A172 (cell line): ENCODE measurements around the gene ZDHHC8. TPM values are rescaled to one million over a fixed set of nuclear protein-coding genes. Genes with fewer than 3 reads are reported as not detected.
"Not testable (repeated sequence)": the region's sequence is repeated elsewhere in the genome, so short reads cannot be mapped to it uniquely, and the experiment has no call there.

Source experiments
- DNase-seq: peaks from one replicate; pipeline ENCODE4 v3.0.0-alpha.2; 2015; ENCODE audit warnings: low spot score
- total RNA-seq: library from RNA; depleted of rRNA; stranded (reverse); fragments of >200 nt; shearing (Covaris generic); gene quantifications from 2 replicates; pipeline ENCODE4 v1.2.3, GENCODE V29; 2014

ZDHHC8 gene
- total RNA-seq, 1 experiment from 2014 or later: 8.6 TPM

GRCh38 chr22:20159076-20159475, 27.5 kb downstream of the ZDHHC8 start:
- DNase-seq: no peak

DNA sequence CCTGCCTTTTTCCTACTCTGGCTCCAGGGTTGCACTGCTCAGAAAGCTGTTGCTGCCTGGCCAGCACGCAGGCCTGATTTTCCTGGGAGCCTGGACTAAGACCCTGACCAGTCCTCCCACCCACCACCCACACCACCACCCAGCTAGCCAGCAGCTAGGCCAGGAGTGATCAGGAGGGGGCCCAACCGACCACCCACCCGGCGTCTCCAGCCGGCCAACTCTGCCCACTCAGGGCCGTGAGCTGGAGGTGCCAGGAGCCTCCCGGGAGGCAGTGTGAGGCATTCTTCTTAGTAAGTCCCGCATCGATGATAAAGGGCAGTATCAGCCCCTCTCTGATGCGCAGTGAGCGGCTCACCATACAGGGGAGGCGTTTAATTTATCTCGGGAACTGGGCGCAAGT, 27.9 kb downstream of the ZDHHC8 start:
- not testable (repeated sequence) for DNase-seq

DNA sequence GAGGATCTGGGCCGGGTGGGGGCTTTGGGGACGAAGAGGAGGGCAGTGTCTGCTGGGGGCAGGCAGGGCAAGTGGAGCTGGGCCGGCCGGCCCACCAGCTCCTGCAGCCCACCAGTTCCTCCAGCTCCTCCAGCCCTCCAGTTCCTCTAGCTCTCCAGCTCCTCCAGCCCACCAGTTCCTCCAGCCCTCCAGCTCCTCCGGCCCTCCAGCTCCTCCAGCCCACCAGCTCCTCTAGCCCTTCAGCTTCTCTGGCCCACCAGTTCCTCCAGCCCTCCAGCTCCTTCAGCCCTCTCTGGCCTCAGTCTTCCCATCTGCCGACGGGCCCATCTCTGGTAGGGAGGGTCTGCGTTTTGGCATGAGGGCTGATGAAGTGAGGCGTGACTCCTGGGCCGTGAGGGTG, 28.4 kb downstream of the ZDHHC8 start:
- no peak for DNase-seq

DNA sequence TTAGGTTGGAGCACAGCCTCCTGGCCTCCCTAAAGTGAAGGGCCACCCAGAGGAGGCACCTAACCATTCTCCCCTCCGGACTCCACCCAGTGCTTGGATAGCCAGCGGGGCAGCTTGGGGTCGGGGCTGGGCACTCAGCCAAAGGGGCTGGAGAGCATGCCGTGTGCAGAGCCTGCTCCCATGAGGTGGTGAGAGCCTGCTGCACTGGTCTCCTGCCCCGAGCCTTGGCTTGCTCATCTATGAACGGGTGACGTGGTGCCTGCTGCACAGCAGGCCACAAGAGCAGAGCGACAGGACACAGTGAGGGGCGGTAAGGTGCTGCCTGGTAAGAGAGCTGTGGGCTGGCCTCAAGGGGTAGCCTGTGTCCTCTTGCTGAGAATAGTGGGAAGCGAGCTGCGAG, 33.3 kb downstream of the ZDHHC8 start:
- no peak for DNase-seq

DNA sequence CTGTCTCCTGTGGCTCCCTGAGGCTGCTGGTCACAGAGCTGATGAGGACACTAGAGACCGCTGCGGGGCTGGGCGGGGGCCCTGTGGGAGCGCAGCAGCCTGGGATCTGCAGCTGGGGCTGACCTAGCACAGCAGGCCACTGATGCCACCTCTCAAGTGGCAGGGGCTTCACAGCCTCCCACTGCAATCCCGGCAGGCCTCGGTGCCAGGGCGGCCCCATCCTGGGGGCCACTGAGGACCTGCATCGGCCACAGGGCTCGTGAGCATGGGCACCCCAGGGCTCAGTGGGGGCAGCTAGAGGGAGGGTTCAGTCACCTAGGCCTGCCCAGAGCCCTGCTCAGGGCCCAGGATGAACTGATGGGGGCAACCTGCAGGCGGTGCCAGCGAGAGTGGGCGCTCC, 33.8 kb downstream of the ZDHHC8 start:
- DNase-seq: no peak

GRCh38 chr22:20165913-20166312, 34.3 kb downstream of the ZDHHC8 start:
- DNase-seq: no peak

DNA sequence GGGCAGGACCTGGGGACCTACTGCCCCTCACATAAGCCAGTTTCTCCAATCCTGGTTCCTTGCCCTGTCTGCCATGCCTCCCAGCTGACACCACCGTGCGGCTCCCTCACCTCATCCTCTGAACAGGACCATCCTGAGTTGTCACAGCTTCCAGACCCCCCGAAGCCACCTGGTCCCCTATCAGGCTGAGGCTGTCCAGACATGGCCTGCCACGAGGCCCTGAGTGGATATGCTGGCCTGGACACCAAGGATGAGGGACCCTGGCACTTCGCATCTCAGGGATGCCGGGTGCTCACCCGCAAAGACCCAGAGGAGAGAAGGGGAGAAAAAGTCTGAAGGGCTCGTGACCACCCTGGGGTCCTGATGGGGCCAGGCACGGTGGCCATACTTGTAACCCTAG, 35.1 kb downstream of the ZDHHC8 start:
- DNase-seq: no peak

DNA sequence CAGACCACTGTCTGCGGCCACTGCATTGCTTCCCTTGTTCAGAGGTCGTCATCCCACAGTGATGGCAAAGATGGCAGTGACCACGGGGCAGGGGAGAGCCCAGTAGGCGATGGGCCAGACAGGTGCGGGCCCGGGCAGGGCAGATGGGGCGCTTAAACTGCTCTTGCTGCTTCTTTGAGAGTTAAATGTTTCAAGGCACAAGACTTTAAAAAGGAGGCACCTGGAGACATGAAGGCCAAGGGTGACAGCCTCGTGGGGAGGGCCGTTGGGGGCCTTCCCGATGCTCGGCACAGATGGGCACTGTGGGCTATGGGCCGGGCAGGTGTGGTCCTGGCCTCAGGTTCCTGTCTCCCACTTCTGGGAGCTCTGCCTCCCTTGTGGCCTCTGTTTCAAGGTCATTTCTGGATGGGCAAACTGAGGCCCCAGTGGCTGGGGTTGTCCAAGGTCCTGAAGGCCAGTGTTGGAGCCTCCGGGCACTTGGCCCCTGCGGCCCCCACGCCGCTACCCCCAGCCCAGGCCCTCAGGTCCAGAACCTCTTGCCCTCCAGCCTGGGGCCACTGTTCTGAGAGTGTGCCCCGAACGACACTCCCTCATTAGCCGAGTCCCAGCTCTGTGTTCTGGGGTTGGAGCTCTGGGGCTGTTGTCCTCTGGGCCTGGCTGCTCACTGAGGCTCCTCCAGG, 36.2 kb downstream of the ZDHHC8 start:
- DNase-seq: no peak

DNA sequence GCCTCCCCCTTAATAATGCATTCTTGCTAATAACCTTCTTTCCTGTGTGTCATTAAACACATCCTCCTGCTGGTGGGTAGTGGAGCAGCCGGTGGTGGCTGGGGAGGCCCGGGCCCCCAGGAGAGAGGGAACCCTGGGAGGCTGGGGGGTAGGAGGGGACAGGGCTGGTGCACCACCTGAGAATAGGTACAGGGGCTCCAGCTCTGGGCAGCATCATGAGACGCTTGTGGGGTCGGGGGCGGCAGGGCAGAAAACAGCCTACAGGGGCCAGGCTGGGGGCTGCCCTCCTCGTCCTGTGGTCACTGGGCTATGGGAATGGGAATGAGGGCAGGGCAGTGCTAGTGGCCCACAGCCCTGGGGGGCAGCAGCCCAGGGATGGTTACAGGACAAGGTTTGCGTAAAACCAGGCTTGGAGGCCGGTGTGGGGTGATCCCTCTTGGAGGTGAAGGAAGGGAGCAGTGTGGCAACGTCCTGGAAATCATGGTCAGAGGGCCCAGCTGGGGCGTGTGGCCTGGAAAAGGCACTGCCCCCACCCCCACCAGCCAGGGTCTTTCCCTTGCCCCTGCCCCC, 37.7 kb downstream of the ZDHHC8 start:
- DNase-seq: no peak

DNA sequence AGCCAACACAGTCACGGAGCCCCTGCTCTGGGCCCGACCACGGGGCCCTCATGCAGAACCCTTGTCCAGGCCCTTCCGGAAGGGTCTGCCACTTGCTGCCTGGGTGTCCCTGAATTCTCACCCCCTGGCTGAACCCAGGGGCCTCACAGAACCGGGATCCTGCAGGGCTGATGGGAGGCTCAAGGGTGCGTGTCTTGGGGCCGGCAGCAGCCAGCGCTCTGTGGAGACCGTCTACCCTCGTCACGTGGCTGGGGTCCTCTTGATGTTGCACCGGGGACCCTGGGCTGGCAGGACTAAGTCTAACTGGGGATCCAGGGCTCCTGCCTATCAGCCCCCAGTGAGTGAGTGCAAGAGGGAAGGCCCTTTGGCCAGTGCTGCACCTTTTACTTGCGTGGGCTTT, 38.6 kb downstream of the ZDHHC8 start:
- no peak for DNase-seq

DNA sequence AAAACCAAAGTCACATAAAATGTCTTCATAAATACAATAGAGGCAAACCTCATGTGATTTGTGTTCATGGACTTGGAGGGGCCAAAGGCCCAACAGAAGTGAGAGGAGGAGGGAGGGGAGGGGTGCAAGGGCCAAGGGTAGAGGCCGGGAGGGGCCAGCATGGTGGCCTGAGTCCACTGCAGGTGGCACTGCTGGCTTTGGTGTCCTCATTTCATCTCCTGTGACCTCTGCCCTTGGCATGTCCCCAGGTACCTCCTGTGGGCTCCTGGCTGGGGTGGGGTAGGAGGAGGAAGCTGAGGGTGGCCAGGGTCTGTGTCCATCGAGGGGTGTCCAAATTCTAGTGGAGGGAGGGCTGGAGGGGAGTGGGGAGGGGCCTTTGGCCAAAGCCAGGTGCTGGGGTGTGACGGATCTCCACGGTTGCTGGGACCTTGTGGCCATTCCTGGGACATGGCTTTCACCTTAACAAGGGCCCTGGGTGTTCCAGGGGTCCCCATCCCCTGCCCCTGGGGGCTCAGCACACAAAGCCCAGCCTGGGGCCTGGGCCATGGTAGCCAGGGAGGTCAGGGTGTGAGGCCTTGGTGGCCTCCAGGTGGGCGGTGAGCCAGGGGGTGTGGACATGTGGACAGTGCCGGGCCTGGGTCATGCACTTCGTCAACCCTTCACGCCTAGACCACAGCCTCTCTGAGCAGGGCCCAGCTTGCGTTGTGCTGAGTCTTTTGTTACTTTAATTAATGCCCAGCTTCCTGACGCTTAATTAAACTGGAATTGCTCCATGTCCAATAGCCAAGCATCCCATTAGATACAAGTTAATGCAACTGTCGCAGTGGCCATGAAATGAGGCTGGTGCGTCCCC, 39.9 kb downstream of the ZDHHC8 start:
- no peak for DNase-seq

DNA sequence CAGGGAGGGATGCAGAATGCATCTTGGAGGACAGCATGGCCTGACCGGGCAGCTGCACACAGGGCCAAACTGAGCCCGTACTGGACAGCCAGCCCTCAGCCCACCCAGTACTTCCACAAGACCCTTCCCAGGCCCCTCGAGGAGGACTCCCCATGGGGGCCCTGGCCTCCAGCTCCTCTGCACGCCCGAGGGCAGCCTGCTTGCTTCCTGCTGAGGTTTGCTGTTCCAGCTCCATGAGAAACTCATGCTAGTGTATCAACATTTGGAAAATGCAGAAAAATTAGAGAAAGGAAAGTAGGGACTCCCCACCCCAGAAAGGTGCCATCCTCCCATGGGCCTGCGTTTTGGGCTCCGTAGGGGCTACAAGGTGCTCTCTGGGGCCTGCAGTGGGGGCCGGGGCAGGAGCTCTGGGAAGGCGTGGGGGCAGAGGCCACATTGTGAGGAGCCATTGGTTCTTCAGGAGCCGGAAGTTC, 40.6 kb downstream of the ZDHHC8 start:
- DNase-seq: no peak

DNA sequence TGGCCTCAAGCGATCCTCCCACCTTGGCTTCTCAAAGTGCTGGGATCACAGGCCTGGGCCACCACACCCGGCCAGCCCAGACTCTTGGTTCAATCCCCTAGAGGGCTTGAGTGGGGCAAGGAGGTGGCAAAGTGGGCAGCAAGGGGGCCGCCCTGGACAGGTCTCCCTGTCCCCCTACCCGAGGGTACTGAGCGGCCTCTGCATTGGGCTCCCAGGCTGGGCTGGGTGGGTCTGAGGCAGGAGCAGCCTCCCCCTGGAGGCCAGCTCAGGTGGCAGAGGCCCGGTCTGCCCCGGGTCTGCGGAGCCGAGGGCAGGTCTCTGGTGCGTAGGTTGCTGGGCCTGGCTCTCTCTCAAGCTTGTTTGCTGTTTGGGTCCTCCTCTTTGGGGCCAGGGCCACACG, 41.6 kb downstream of the ZDHHC8 start:
- no peak for DNase-seq

- no peak for DNase-seq
Measured at GRCh38 chr22:20173772-20174171, 42.2 kb downstream of the ZDHHC8 start.

- DNase-seq: no peak
Measured at GRCh38 chr22:20174785-20175596, 43.4 kb downstream of the ZDHHC8 start.

DNA sequence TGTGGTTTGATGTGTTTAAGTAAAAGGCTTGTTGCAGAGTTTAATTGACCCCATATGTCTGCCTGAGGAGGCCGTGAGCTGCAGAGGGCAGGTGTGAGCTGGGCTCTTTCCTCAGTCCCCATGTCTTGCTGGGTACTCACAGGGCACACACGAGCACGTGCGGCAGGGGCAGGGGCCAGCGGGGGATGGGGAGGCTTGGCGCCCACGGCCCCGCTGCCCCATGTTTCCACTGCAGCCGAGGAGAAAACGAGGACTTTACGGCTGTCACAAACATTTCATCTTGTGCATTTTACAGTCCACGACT, 43.9 kb downstream of the ZDHHC8 start:
- no peak for DNase-seq

DNA sequence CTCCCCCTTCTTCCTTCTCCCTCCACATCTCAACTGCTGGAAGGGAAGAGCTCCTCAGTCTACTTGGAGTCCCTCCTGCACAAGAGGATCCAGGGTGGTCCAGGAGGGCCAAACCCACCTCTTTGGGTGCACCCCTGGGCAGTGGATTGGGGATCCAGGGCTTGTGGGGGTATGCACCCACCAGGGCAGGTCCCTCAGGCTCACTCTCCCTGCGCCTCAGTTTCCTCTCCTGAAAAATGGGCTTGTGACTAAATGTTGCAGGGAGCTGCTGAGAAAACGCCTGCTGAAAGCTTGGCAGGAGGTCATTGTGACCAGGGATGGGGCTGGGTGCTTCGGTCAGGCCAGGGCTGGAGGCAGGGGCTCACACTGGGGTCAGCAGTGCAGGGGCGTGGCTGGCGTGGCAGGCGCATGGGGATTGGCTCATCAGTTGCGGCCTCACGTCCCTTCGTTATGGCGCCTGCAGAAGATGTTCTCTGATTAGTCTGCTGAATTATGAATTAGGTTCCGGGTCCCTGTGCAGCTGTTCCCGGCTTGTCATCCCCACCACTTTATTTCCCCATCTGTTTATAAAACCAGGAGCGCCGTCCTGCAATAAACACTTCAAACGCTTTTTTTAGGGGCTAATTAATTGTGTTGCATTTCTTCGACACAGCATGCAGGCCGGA, 44.9 kb downstream of the ZDHHC8 start:
- DNase-seq: no peak

- DNase-seq: no peak
Measured at GRCh38 chr22:20177217-20177911, 45.8 kb downstream of the ZDHHC8 start.

- no peak for DNase-seq
Measured at GRCh38 chr22:20178075-20178914, 46.7 kb downstream of the ZDHHC8 start.

DNA sequence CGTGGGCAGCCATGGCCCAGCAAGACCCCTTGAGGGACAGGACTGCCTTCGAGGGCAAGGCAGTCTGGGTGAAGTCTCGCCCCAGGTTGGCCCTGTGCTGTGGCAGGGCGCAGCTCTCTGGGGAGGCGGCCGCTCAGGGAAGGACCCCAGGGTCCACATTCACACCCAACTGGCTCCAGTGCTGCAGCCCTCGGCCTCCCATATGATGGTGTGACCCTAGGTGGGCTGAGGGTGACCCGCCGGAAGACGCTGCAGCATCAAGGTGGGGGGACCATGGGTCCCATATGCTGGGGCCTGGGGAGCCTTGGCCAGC, 47.3 kb downstream of the ZDHHC8 start:
- DNase-seq: no peak
